HEK293 (cell line): Measurements from ENCODE around the gene ETHE1.
A peak's percentile ranks its signal among the peaks of the same experiment; 100 is the strongest.

Experiments used
- IKZF3 ChIP-seq: fragments of 450-650 bp; IDR thresholded peaks from 2 replicates; pipeline ENCODE4 v1.5.0; 2018; ENCODE audit warnings: missing biosample characterization, mild to moderate bottlenecking, missing genetic modification characterization, moderate library complexity
- KLF1 ChIP-seq: fragments of 450-650 bp; formaldehyde crosslinking; IDR thresholded peaks from 2 replicates; pipeline ENCODE4 v1.5.1; 2016; ENCODE audit warnings: missing biosample characterization, missing genetic modification characterization
- SCRT1 ChIP-seq: fragments of 450-650 bp; formaldehyde crosslinking; IDR thresholded peaks from 2 replicates; pipeline ENCODE4 v1.5.1; 2016; ENCODE audit warnings: missing biosample characterization, missing genetic modification characterization, borderline replicate concordance
- SCRT2 ChIP-seq: fragments of 450-650 bp; formaldehyde crosslinking; IDR thresholded peaks from 2 replicates; pipeline ENCODE4 v1.5.1; 2016; ENCODE audit warnings: missing biosample characterization, missing genetic modification characterization
- SETDB1 ChIP-seq: IDR thresholded peaks from one replicate; pipeline ENCODE4 v1.6.1; 2017; ENCODE audit warnings: mild to moderate bottlenecking, low read length, moderate library complexity, mixed read lengths; ENCODE audit not compliant: insufficient read length
- WT1 ChIP-seq: fragments of 450-650 bp; formaldehyde crosslinking; IDR thresholded peaks from 2 replicates; pipeline ENCODE4 v1.5.1; 2016; ENCODE audit warnings: missing biosample characterization, missing genetic modification characterization
- ZBTB17 ChIP-seq: fragments of 450-650 bp; formaldehyde crosslinking; IDR thresholded peaks from 2 replicates; pipeline ENCODE4 v1.5.1; 2016; ENCODE audit warnings: missing biosample characterization, missing genetic modification characterization
- ZBTB20 ChIP-seq: fragments of 450-650 bp; formaldehyde crosslinking; IDR thresholded peaks from 2 replicates; pipeline ENCODE4 v1.5.1; 2016; ENCODE audit warnings: missing biosample characterization, missing genetic modification characterization
- ZBTB21 ChIP-seq: fragments of 450-650 bp; formaldehyde crosslinking; IDR thresholded peaks from 2 replicates; pipeline ENCODE4 v1.5.1; 2017; ENCODE audit warnings: missing biosample characterization, missing genetic modification characterization
- ZBTB48 ChIP-seq: fragments of 450-650 bp; formaldehyde crosslinking; IDR thresholded peaks from 2 replicates; pipeline ENCODE4 v1.5.1; 2016; ENCODE audit warnings: missing biosample characterization, missing genetic modification characterization
- ZFP3 ChIP-seq: fragments of 450-650 bp; formaldehyde crosslinking; IDR thresholded peaks from 2 replicates; pipeline ENCODE4 v1.5.1; 2016; ENCODE audit warnings: low read depth, missing biosample characterization, missing genetic modification characterization
- ZNF184 ChIP-seq: fragments of 450-650 bp; IDR thresholded peaks from 2 replicates; pipeline ENCODE4 v1.5.1; 2018; ENCODE audit warnings: missing biosample characterization, mild to moderate bottlenecking, missing genetic modification characterization
- ZNF2 ChIP-seq: fragments of 450-650 bp; formaldehyde crosslinking; IDR thresholded peaks from 2 replicates; pipeline ENCODE4 v1.5.1; 2016; ENCODE audit warnings: missing biosample characterization, missing genetic modification characterization
- ZNF292 ChIP-seq: fragments of 450-650 bp; formaldehyde crosslinking; IDR thresholded peaks from 2 replicates; pipeline ENCODE4 v1.5.1; 2016; ENCODE audit warnings: low read depth, missing biosample characterization, missing genetic modification characterization, borderline replicate concordance
- ZNF37A ChIP-seq: fragments of 450-650 bp; IDR thresholded peaks from 2 replicates; pipeline ENCODE4 v1.5.1; 2018; ENCODE audit warnings: missing biosample characterization, missing genetic modification characterization
- ZNF510 ChIP-seq: fragments of 450-650 bp; formaldehyde crosslinking; IDR thresholded peaks from 2 replicates; pipeline ENCODE4 v1.5.1; 2018; ENCODE audit warnings: mild to moderate bottlenecking, missing genetic modification characterization, missing biosample characterization; ENCODE audit not compliant: insufficient replicate concordance
- ZNF544 ChIP-seq: fragments of 450-650 bp; formaldehyde crosslinking; IDR thresholded peaks from 2 replicates; pipeline ENCODE4 v1.5.0; 2017; ENCODE audit warnings: missing biosample characterization, missing genetic modification characterization
- ZNF621 ChIP-seq: fragments of 450-650 bp; formaldehyde crosslinking; IDR thresholded peaks from 2 replicates; pipeline ENCODE4 v1.5.1; 2017; ENCODE audit warnings: missing biosample characterization, missing genetic modification characterization
- ZNF629 ChIP-seq: fragments of 450-650 bp; formaldehyde crosslinking; IDR thresholded peaks from 2 replicates; pipeline ENCODE4 v1.5.1; 2017; ENCODE audit warnings: missing biosample characterization, missing genetic modification characterization
- ZNF660 ChIP-seq: fragments of 450-650 bp; IDR thresholded peaks from 2 replicates; pipeline ENCODE4 v1.5.1; 2018; ENCODE audit warnings: missing biosample characterization, mild to moderate bottlenecking, missing genetic modification characterization
- ZNF777 ChIP-seq: fragments of 450-650 bp; formaldehyde crosslinking; IDR thresholded peaks from 2 replicates; pipeline ENCODE4 v1.5.1; 2017; ENCODE audit warnings: missing biosample characterization, missing genetic modification characterization, borderline replicate concordance
- ZNF837 ChIP-seq: fragments of 450-650 bp; formaldehyde crosslinking; IDR thresholded peaks from 2 replicates; pipeline ENCODE4 v1.5.1; 2016; ENCODE audit warnings: missing biosample characterization, missing genetic modification characterization
- ZSCAN16 ChIP-seq: fragments of 450-650 bp; formaldehyde crosslinking; IDR thresholded peaks from 2 replicates; pipeline ENCODE4 v1.5.1; 2016; ENCODE audit warnings: missing biosample characterization, missing genetic modification characterization
- ZSCAN30 ChIP-seq: fragments of 450-650 bp; IDR thresholded peaks from 2 replicates; pipeline ENCODE4 v1.5.1; 2018; ENCODE audit warnings: missing biosample characterization, mild to moderate bottlenecking, missing genetic modification characterization, moderate library complexity
- TF ChIP-seq, protein P1 (sequence below): fragments of 450-650 bp; formaldehyde crosslinking; IDR thresholded peaks from 2 replicates; pipeline ENCODE4 v1.5.1; 2017; ENCODE audit warnings: missing biosample characterization, missing genetic modification characterization
- TF ChIP-seq, protein P2 (sequence below): fragments of 450-650 bp; formaldehyde crosslinking; IDR thresholded peaks from 2 replicates; pipeline ENCODE4 v1.5.1; 2016; ENCODE audit warnings: missing biosample characterization, missing genetic modification characterization, borderline replicate concordance
- TF ChIP-seq, protein P3 (sequence below): fragments of 450-650 bp; formaldehyde crosslinking; IDR thresholded peaks from 2 replicates; pipeline ENCODE4 v1.5.1; 2016; ENCODE audit warnings: missing biosample characterization, missing genetic modification characterization
- TF ChIP-seq, protein P4 (sequence below): fragments of 450-650 bp; formaldehyde crosslinking; IDR thresholded peaks from 2 replicates; pipeline ENCODE4; 2016; ENCODE audit warnings: missing biosample characterization, missing genetic modification characterization
- TF ChIP-seq, protein P5 (sequence below): fragments of 450-650 bp; formaldehyde crosslinking; IDR thresholded peaks from 2 replicates; pipeline ENCODE4 v1.5.1; 2016; ENCODE audit warnings: missing biosample characterization, missing genetic modification characterization
- TF ChIP-seq, protein P6 (sequence below): fragments of 450-650 bp; formaldehyde crosslinking; IDR thresholded peaks from 2 replicates; pipeline ENCODE4 v1.5.1; 2016; ENCODE audit warnings: missing biosample characterization, missing genetic modification characterization
- TF ChIP-seq, protein P7 (sequence below): fragments of 450-650 bp; formaldehyde crosslinking; IDR thresholded peaks from 2 replicates; pipeline ENCODE4 v1.5.1; 2016; ENCODE audit warnings: missing biosample characterization, missing genetic modification characterization

Gene ETHE1

DNA sequence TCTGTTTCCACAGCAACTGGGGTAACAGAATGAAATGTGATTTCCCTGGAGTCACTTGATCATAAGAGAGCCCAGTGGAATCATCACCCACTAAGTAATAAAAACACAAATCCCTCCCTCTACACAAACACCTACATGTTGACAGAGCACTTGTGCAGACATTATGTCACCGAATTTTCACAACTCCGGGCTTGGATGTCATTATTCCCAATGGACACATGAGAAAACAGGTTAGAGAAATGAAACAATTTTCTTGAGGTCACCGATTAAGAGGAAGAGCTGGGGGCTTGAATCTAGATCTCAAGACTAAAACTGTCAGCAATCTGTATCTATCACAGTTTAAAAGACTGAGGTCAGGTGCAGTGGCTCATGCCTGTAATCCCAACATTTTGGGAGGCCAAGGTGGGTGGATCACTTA lies 45.2 kb upstream of the ETHE1 start (continued):
- TF ChIP-seq IKZF3 (tag by site-specific recombination) (peak; percentile 88; the same call in 1 of the 2 replicates), ZNF292 (tag by site-specific recombination) (no peak), KLF1 (tag by site-specific recombination) (peak; percentile 100), ZFP3 (tag by site-specific recombination) (no peak), SETDB1 (no peak), ZNF621 (tag by site-specific recombination) (0 out of 2 replicates have a peak, but pooled peaks have one; percentile 29), WT1 (tag by site-specific recombination) (peak; percentile 98), ZNF544 (no peak), ZNF184 (tag by site-specific recombination) (peak; percentile 82), ZNF777 (tag by site-specific recombination) (no peak), ZBTB17 (peak; percentile 89), ZNF510 (tag by site-specific recombination) (no peak), ZBTB21 (tag by site-specific recombination) (peak; percentile 87), ZNF660 (tag by site-specific recombination) (0 out of 2 replicates have a peak, but pooled peaks have one; percentile 57), SCRT1 (tag by site-specific recombination) (peak; percentile 90), ZSCAN16 (tag by site-specific recombination) (peak; percentile 100), ZSCAN30 (tag by site-specific recombination) (peak; percentile 59; the same call in 1 of the 2 replicates), ZNF837 (tag by site-specific recombination) (no peak), ZNF37A (tag by site-specific recombination) (no peak), ZBTB20 (tag by site-specific recombination) (peak; percentile 52; the same call in 1 of the 2 replicates), ZBTB48 (no peak), ZNF2 (peak; percentile 87), ZNF629 (peak; percentile 97), SCRT2 (tag by site-specific recombination) (peak; percentile 98)
- TF ChIP-seq, protein P1, sequence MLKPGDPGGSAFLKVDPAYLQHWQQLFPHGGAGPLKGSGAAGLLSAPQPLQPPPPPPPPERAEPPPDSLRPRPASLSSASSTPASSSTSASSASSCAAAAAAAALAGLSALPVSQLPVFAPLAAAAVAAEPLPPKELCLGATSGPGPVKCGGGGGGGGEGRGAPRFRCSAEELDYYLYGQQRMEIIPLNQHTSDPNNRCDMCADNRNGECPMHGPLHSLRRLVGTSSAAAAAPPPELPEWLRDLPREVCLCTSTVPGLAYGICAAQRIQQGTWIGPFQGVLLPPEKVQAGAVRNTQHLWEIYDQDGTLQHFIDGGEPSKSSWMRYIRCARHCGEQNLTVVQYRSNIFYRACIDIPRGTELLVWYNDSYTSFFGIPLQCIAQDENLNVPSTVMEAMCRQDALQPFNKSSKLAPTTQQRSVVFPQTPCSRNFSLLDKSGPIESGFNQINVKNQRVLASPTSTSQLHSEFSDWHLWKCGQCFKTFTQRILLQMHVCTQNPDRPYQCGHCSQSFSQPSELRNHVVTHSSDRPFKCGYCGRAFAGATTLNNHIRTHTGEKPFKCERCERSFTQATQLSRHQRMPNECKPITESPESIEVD (tag by site-specific recombination): peak; percentile 99
- TF ChIP-seq, protein P2, sequence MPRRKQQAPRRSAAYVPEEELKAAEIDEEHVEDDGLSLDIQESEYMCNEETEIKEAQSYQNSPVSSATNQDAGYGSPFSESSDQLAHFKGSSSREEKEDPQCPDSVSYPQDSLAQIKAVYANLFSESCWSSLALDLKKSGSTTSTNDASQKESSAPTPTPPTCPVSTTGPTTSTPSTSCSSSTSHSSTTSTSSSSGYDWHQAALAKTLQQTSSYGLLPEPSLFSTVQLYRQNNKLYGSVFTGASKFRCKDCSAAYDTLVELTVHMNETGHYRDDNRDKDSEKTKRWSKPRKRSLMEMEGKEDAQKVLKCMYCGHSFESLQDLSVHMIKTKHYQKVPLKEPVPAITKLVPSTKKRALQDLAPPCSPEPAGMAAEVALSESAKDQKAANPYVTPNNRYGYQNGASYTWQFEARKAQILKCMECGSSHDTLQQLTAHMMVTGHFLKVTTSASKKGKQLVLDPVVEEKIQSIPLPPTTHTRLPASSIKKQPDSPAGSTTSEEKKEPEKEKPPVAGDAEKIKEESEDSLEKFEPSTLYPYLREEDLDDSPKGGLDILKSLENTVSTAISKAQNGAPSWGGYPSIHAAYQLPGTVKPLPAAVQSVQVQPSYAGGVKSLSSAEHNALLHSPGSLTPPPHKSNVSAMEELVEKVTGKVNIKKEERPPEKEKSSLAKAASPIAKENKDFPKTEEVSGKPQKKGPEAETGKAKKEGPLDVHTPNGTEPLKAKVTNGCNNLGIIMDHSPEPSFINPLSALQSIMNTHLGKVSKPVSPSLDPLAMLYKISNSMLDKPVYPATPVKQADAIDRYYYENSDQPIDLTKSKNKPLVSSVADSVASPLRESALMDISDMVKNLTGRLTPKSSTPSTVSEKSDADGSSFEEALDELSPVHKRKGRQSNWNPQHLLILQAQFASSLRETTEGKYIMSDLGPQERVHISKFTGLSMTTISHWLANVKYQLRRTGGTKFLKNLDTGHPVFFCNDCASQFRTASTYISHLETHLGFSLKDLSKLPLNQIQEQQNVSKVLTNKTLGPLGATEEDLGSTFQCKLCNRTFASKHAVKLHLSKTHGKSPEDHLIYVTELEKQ (tag by site-specific recombination): peak; percentile 93
- TF ChIP-seq, protein P3, sequence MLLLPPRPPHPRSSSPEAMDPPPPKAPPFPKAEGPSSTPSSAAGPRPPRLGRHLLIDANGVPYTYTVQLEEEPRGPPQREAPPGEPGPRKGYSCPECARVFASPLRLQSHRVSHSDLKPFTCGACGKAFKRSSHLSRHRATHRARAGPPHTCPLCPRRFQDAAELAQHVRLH: no peak
- TF ChIP-seq, protein P4, sequence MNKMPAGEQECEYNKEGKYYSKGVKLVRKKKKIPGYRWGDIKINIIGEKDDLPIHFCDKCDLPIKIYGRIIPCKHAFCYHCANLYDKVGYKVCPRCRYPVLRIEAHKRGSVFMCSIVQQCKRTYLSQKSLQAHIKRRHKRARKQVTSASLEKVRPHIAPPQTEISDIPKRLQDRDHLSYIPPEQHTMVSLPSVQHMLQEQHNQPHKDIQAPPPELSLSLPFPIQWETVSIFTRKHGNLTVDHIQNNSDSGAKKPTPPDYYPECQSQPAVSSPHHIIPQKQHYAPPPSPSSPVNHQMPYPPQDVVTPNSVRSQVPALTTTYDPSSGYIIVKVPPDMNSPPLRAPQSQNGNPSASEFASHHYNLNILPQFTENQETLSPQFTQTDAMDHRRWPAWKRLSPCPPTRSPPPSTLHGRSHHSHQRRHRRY (tag by site-specific recombination): no peak
- TF ChIP-seq, protein P5, sequence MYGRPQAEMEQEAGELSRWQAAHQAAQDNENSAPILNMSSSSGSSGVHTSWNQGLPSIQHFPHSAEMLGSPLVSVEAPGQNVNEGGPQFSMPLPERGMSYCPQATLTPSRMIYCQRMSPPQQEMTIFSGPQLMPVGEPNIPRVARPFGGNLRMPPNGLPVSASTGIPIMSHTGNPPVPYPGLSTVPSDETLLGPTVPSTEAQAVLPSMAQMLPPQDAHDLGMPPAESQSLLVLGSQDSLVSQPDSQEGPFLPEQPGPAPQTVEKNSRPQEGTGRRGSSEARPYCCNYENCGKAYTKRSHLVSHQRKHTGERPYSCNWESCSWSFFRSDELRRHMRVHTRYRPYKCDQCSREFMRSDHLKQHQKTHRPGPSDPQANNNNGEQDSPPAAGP (tag by site-specific recombination): peak; percentile 100
- TF ChIP-seq, protein P6, sequence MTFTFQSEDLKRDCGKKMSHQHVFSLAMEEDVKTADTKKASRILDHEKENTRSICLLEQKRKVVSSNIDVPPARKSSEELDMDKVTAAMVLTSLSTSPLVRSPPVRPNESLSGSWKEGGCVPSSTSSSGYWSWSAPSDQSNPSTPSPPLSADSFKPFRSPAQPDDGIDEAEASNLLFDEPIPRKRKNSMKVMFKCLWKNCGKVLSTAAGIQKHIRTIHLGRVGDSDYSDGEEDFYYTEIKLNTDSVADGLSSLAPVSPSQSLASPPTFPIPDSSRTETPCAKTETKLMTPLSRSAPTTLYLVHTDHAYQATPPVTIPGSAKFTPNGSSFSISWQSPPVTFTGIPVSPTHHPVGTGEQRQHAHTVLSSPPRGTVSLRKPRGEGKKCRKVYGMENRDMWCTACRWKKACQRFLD (tag by site-specific recombination): no peak
- TF ChIP-seq, protein P7, sequence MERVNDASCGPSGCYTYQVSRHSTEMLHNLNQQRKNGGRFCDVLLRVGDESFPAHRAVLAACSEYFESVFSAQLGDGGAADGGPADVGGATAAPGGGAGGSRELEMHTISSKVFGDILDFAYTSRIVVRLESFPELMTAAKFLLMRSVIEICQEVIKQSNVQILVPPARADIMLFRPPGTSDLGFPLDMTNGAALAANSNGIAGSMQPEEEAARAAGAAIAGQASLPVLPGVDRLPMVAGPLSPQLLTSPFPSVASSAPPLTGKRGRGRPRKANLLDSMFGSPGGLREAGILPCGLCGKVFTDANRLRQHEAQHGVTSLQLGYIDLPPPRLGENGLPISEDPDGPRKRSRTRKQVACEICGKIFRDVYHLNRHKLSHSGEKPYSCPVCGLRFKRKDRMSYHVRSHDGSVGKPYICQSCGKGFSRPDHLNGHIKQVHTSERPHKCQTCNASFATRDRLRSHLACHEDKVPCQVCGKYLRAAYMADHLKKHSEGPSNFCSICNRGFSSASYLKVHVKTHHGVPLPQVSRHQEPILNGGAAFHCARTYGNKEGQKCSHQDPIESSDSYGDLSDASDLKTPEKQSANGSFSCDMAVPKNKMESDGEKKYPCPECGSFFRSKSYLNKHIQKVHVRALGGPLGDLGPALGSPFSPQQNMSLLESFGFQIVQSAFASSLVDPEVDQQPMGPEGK (tag by site-specific recombination): peak; percentile 93
